Mammary microvascular endothelial cell (primary cell): ENCODE results near the gene LRRC71. TPM values are rescaled to one million over a fixed set of nuclear protein-coding genes. Genes with fewer than 3 reads are reported as not detected.

Source experiments
- total RNA-seq: library from RNA; depleted of rRNA; stranded (reverse); fragments of >200 nt; gene quantifications from 2 replicates; pipeline ENCODE4 v1.2.3, GENCODE V29; 2015

The LRRC71 gene
- 0.34 TPM in 1 of 2 replicates, not detected in the other for total RNA-seq

GRCh38 chr1:156920233-156921052, at the start of gene LRRC71:
Gene LRRC71 (plus strand): TSS chr1:156920632. CDS start chr1:156920804, 172 bp downstream.

DNA sequence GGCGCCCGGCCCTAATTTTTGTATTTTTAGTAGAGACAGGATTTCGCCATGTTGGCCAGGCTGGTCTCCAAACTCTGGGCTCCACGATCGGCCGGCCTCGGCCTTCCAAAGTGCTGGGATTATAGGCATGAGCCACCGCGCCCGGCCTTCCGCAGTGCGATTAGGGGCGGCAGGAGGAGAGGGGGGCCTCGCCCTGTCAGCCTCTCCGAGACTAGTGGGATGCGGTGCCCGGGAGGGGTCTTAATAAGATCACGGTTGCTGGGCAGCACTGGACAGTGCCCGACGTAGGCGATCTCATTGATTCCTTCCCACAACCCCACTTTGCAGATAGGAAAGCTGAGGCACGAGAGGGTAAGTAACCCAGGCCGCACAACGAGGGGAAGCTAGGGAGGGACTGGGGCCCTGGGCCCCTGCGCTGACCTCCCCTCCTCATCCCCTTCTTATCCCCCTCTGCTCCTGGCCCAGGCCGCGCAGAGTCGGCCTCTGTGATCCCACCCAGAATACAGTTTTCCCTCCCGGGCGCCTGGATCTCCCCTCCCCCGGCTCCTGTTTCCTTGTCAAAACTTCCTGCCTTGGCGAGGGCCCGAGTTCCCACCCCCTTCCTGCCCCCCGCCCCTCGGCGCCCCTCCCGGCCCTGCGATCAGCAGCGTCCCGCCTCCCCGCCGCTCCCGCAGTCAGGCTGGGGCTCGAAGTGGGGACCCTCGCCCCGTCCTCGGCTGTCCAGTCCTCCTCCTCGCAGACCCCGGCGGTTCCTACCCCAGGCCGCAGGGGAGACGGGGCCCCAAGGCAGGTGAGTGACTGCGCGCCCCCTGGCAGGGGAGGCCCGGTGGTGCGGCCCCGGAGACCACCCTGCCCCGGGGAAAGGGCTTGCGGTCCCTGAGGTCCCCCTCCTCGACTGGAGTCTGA, 27.1 kb upstream of the LRRC71 start, which contains the start of gene PEAR1:
Gene PEAR1 (plus strand): TSS at position 671 of the 906 bp plus-strand sequence. CDS start 10,209 bp downstream, outside the sequence.

Other genes starting within 250 kb of the LRRC71 start
- 360 and 381 TPM in 2 replicates for gene NES, start 243.2 kb upstream of the LRRC71 start, total RNA-seq
- 0.13 and 0.15 TPM in 2 replicates for gene CRABP2, start 215.0 kb upstream of the LRRC71 start, total RNA-seq
- gene METTL25B, start 192.2 kb upstream of the LRRC71 start, total RNA-seq, result 8.5 and 9.9 TPM in 2 replicates
- gene ISG20L2, start 191.9 kb upstream of the LRRC71 start, total RNA-seq, result 13.1 and 17.9 TPM in 2 replicates
- gene MRPL24, start 179.5 kb upstream of the LRRC71 start, total RNA-seq, result 72.9 and 112 TPM in 2 replicates
- gene HDGF, start 169.0 kb upstream of the LRRC71 start, total RNA-seq, result 232 and 273 TPM in 2 replicates
- 35.0 and 45.1 TPM in 2 replicates for gene PRCC, start 153.1 kb upstream of the LRRC71 start, total RNA-seq
- 0.33 and 0.98 TPM in 2 replicates for gene SH2D2A, start 103.8 kb upstream of the LRRC71 start, total RNA-seq
- not detected in 2 replicates for gene INSRR, start 61.5 kb upstream of the LRRC71 start, total RNA-seq
- not detected in 2 replicates for gene NTRK1, start 59.8 kb upstream of the LRRC71 start, total RNA-seq
- 46.7 and 49.8 TPM in 2 replicates for gene PEAR1, start 26.9 kb upstream of the LRRC71 start, total RNA-seq
- 12.2 and 14.2 TPM in 2 replicates for gene ARHGEF11, start 125.1 kb downstream of the LRRC71 start, total RNA-seq
- not detected in 2 replicates for gene ETV3L, start 179.2 kb downstream of the LRRC71 start, total RNA-seq
- 9.0 and 9.2 TPM in 2 replicates for gene ETV3, start 217.8 kb downstream of the LRRC71 start, total RNA-seq